ENCODE measurements around the gene MAP2K3.
"Not testable (repeated sequence)": the region's sequence is repeated elsewhere in the genome, so short reads cannot be mapped to it uniquely, and the experiment has no call there.

DNA sequence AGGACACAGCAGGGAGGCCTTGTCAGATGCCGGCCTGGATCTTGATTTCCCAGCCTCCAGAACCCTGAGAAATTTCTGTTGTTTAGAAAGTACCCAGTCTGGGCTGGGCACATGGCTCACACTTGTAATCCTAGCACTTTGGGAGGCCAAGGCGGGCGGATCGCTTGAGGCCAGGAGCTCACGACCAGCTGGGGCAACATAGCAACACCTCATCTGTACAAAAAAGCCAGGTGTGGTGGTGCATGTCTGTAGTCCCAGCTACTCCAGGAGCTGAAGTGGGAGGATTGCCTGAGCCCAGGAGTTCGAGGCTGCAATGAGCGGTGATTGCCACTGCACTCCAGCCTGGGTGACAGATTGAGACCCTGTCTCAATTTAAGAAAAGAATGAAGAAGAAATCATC is 34.3 kb downstream of the MAP2K3 start:
- not testable (repeated sequence) for TF ChIP-seq CTCF, EP300 (IDR thresholded peaks at IDR 0.05)

All from ovary (tissue), 3 donors.